ENCODE data around the gene BMPR1B.

The BMPR1B gene

DNA sequence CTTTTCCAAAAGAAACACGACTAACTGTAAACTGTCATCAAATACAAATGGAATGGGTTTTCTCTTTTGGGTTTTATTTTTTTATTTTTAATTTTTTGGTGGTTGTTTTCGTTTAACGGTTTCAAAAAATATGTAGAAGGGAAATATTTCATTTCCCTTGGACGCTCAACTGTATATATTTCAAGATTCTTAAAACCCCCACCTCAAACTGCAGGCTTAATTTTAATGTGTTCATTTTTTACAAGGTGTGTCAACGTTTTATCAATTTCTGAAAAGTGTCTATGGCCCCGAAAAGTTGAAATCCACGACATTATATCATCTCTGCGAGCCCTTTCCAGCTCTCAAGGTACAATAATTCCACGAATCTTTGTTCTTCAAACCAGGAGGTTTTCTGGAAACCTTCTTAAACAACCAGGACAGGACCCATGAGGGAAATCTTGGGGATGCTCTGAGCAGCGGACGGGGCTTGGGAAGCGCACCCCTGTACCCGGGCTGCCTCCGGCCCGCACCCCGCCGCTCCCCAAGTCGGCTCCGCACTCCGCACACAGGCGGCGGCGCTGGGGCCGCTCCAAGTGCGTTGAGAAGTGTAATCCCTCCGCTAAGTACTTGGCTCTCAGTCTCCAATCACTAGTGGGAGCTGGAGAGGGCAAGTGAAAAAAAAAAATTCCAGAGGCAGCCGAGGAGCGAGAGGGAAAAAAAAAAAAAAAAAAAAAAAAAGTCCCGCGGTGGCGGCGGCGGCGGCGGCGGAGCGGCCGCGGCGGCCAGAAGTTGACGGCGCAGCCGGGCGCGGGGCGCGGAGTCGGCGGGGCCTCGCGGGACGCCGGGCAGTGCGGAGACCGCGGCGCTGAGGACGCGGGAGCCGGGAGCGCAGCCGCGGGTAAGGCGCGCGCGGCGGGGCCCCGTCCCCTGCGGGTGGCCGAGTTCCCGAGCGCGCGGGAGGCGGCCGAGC is at the start of gene BMPR1B:
Gene BMPR1B, plus strand, starts transcription at position 764 of the 949 bp plus-strand sequence. CDS start 346,470 bp downstream, outside the sequence.
- DNase-seq, result no peak

GRCh38 chr4:94711635-94712034 is 46.1 kb upstream of the BMPR1B start:
- no peak for DNase-seq

DNA sequence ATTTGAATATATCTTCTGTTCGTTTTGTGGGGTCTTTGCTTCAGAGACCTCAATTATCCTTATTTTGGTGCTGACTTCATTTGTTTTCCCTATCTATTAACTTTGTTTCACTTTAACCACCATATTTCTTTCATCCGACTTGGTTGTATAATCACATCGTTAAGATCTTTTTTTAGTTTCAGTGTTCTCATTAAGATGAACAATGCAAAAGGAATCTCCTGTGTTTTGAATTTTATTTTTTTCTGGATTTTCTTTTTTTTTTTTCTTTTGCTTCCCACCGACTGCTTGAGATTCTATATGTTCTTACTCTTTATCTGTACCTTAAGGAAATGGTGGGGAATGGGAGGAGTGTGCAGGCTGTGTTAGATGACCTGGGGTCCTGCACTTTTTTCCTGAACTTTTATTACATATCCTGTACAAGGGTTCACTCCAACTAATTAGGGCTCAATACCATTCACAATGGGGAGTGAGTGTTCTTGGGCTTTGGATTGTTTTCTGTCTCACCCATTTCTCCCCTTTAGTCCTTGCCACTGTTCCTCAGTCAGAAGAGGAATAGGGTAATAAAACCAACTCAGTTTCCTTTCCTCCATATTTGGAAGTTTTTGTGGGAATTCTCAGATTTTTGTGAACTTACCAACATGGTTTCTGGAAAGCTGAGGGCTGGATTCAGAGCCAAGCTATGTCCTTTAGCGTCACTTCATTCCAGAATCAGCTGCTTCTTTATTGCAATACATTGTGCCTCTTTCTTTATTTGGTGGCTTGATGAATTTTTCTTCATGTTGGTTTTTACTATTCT is 43.2 kb upstream of the BMPR1B start:
- DNase-seq, result no peak

DNA sequence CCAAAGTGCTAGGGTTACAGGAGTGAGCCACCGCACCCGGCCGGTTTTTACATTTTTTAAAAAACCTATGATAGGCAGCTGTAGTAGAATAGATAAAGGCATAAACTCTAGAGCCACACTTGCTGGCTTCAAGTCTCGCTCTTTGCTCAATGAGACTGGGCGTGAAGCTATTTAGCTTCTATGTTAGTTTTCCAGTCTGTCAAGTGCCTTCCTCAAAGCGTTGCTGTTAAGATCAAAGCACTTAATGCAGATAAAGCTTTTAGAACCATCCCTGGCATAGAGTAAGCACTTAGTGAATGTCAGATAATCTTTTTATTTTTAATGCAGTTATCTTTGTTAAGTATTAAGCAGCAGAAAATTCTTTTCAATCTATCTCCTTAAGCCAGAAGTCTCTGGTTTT is 42.0 kb upstream of the BMPR1B start:
- DNase-seq, result no peak

DNA sequence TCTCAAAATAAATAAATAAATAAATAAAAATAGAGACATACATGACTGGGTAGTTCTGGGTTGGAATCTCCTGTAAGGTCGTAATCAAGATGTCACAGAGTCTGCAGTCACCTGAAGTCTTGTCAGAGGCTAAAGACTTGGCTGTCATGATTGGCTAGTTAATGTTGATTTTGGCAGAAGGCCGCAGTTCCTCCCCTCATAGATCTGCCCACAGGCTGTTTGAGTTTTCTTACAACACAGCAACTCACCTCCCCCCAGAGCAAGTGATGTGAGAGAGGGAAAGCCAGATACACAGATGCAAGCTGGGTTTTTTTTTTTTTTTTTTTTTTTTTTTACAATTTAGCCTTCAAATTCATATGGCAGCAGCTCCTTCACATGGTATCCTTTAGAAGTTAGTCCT is 36.4 kb upstream of the BMPR1B start:
- DNase-seq, result no peak

DNA sequence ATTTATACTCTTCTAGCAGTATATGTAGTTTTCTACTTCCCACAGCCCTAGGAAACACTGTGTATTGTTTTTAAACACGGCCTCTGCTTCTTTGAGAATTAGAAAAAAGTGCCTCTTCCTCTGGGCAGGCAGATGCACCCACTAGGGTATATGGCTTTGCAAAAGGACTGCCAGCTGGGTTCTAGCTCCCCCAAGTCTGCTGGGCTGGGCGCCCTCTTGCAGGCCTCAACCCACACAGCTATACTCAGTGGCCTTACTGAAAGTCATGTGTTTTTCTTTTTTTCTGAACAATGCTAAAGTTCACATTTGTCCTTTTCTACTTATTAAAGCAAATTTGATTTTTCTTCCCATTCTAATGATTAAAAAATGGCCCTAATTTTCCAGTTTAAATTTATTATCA is 35.5 kb upstream of the BMPR1B start:
- no peak for DNase-seq

GRCh38 chr4:94722748-94723147 is 35.0 kb upstream of the BMPR1B start:
- DNase-seq, result no peak

DNA sequence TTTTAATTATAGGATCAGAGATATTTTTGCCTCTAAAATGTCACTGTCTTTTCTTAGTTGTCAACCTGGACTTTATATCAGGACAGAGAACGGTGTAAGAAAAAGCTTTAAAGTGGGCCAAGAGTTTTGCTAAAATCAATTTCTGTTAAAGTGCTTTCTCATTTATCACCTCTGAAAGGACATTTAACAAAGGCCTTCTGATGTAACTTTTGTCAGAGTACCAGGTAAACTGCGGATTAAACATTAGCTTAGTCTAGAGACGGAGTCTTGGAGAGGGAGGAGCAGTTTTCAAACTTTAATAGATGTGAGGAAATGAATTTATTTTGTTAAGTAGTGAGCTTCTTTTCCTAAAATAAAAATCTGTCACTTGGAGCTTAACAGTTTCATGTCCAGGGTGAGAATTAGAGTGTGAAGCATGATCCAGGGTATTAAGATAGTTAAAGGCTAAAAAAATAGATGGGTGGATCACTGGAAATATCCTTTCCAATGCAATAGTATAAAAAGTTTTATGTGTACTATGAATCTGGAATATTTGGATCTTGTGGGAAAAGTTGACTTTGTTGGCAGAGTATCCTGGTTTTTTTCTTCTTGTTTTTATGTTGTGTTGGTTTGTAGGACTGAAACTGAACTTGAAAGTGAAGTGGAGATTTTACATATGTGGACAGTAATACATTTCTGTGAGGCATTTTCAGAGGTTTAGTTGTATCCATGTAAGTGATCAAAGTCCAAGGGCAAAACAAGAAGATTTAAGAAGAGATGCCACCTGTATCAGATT is 33.6 kb upstream of the BMPR1B start:
- no peak for DNase-seq

GRCh38 chr4:94726524-94727123 is 31.1 kb upstream of the BMPR1B start:
- DNase-seq, result no peak

DNA sequence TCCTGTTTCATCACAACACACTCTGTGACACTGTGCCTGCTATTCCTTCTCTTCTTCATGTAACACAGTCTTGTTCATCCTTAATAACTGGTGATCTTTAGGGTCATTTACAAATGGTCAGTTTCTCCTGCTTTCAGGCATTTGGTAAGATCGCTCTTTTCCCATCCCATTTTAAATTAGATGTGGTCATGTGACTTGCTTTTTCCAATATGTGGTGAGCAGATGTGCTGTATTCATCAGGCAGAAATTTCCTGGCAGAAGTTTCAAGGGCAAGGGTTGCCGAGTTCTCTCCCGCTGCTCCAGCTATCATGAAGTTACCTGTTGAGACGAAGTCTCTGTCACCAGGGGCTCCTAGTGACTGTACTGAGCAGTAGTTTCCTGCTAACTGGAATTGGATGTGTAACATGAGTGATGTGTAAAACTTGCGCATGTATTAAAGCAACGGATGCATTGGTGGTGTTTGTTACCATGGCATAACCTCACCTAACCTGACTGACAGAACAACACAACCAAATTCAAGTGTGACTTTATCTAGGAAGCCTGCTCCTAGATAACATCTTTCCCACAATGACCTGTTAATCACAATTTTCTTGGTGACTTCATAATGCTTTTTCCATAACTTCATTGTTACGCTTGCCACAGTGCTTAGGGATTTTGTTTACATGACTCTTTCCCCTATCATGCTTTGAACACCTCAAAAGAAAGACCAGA is 29.5 kb upstream of the BMPR1B start:
- no peak for DNase-seq

DNA sequence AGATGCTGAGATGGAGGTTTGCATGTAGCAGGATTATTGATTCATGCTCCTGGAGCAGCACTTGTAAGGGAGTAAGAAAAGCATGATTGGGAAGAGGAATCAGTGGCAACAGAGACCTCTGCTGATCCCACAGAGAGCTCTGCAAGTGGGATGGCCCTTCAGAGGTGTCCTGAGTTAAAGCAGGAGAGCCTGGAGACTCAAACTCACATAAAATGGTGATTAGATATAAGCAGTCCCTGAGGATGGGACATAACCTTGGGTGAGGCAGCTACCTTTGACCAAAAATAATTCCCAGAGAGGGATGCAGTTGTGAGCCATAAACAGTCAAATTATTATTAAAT is 25.4 kb upstream of the BMPR1B start:
- no peak for DNase-seq

- no peak for DNase-seq
Observed at GRCh38 chr4:94739741-94740140, 18.0 kb upstream of the BMPR1B start.

DNA sequence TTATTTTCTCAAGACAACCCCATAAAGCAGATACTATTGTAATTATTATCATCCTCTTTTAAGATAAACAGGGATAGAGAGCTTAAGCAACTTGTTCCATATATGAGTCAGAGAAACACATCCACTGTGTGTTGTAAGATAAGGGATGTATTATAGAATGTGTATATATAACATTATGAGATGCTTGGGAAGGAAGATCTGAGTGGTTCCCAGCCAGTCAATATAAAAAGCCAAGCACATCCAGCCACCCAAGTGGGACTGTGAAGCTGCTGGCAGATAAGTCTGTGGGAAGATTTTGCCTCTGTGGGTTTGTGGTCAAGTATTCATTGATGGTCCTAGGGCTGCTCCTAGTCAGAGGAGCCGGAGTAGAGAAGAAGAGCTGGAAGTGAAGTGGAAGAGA is 16.5 kb upstream of the BMPR1B start:
- DNase-seq, result no peak

GRCh38 chr4:94743838-94744237 is 13.9 kb upstream of the BMPR1B start:
- DNase-seq, result no peak

- DNase-seq, result no peak
Observed at GRCh38 chr4:94744850-94745249, 12.9 kb upstream of the BMPR1B start.

DNA sequence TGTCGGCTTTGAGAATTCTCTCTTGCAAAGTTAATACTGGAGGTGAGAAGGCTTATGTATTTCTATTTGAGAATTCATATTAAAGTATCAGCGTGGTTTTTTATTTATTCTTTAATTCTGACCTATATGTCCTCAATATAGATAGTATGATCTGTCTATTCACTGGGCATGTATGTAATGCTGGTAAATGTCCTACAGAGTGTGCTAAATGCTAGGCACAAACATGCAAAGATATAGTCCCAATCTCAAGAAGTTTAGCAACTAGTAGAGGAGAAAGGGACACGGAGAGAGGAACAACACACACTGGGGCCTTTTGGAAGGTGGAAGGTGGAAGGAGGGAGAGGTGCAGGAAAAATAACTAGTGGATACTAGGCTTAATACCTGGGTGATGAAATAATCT is 11.0 kb upstream of the BMPR1B start:
- no peak for DNase-seq

DNA sequence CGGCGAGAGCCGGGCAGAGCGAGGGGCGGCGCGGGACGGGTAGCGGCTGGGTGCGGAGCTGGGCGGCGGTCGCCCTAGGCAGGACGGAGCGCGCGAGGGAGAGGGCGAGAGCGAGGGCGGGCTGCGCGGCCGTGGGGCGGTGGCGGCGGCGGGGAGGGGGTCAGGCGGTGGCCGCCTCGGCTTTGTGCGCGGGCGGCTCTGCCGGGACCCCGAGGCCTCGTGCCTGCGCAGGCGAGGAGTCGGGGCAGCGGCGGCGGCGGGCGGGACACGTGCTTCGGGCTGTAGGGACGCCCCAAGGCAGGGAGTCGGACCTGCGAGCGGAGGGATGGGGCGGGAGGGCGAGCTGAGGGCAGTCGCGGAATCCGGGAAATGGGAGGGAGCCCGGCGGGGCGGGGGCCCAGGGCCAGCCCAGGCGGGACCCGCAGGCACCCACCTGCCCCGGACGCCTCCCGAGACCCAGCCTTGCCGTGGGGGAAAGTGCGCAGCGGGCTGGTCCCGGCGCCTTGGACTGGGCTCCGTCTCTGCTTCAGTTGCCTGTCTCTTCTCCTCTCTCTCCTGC is 465 bp downstream of the BMPR1B start:
- no peak for DNase-seq

DNA sequence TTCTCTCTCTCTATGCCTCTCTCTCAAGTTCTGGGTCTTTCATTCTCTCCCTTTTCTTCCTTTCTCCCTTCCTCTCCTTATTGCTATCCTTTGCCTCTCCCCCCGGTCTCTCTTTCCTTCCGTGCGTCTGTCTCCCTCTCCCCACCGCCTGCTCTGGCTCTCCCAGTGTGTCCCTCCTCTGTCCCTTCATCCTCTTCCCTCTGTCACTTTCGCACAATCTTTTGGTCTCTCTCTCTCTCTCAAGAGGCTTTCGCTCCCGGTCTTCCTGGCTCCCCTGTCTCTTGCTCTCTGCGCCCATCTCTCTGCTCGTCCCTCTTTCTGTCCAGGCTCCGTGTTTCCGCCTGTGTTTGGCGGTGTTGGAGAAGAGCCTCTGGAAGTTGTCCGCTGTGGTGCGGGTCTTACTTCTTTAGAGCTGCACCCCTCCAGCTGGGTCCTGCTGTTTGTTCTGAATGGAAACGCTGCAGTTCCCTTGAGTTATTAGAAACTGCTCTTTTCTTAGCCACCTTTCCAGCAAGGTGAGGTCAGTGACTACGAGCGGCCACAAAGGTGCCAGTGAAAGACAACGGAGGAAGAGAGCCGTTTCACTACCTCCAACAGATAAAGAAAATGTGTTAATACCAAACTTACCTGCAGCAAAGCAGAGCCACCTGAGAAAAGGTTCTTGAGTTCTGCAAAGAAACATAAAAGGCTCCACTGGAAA is 1.1 kb downstream of the BMPR1B start:
- no peak for DNase-seq

DNA sequence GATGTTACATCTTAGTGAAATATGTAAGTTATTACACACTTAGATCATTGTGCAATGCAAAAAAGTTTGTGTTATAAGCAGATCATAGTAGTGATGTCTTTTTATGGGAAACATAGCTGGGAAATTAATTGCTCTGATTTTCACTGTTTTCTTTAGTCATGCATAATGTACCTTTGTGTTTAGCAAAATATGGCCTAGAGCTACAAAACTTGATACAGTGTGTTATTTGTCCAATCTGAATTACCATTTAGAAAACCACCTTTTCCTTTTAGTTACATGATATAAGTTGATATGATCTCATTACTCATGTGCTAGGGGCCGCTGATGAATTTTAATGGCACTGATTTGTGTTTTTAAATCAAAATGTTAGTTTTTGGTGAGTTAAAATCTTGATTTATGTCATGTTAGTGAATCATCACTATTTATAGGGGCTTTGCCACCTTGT is 2.0 kb downstream of the BMPR1B start:
- no peak for DNase-seq

- DNase-seq, result no peak
Observed at GRCh38 chr4:94762326-94762725, 4.6 kb downstream of the BMPR1B start.

DNA sequence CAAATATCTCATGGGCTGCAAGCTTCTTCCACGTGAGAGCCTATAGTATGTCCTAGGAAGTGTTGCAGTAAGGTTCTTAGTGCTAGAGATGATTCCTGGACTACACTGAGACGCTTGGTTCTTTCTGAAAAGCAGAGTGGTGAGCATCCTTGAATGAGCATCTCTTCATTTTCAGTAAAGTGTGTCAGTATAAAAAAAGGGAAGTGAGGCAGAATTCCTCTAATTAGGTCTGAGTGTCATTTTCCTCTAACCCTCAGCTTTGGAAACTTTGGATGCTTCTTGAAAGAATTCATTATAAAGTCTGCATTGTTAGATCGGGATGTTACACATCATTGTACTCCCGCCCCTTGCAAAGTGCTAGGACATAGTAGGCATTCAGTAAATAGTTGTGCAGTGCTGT is 5.2 kb downstream of the BMPR1B start:
- no peak for DNase-seq

All from T1000 (cell line).